Gastrocnemius medialis (tissue), 4 donors: ENCODE data around the gene NUP214.

Source experiments
- POLR2A ChIP-seq, 2 donors: fragments of 450-650 bp; IDR thresholded peaks; one replicate each; pipeline ENCODE4 v1.6.1; 2017; ENCODE audit warnings: antibody characterized with exemption in 2 of 2, mild to moderate bottlenecking in 2 of 2, moderate library complexity in 2 of 2
- TF ChIP-seq, protein P1 (sequence below), 5 experiments: fragments of 450-650 bp in 3 of 5; fragments of 200-600 bp in 2 of 5; sonication (generic) in 2 of 5; IDR thresholded peaks in 4 of 5; conservative IDR thresholded peaks in 1 of 5; 1 replicate in 4 of 5; 2 replicates in 1 of 5; pipeline ENCODE4 v1.5.1; 2016 to 2019; ENCODE audit warnings: antibody characterized with exemption in 5 of 5, mild to moderate bottlenecking in 3 of 5, moderate library complexity in 3 of 5

DNA sequence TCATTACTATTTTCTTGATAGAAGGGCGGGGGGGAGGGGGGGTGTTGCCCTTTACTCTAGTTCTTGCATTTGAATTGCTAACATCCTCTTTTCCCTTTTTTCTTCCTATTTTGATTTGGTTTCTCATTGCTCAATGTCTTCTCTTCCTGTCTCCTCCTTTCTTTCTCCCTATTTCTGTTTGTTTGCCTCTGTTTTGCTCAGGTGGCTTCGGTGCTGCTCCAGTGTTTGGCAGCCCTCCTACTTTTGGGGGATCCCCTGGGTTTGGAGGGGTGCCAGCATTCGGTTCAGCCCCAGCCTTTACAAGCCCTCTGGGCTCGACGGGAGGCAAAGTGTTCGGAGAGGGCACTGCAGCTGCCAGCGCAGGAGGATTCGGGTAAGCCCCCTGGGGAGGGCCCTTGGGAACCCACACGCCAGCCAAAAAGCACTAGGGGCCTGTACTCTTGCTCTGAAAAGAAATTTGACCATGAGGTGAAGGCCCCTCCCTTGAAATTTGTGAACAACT lies 102.6 kb downstream of the NUP214 start:
- TF ChIP-seq, protein P1, sequence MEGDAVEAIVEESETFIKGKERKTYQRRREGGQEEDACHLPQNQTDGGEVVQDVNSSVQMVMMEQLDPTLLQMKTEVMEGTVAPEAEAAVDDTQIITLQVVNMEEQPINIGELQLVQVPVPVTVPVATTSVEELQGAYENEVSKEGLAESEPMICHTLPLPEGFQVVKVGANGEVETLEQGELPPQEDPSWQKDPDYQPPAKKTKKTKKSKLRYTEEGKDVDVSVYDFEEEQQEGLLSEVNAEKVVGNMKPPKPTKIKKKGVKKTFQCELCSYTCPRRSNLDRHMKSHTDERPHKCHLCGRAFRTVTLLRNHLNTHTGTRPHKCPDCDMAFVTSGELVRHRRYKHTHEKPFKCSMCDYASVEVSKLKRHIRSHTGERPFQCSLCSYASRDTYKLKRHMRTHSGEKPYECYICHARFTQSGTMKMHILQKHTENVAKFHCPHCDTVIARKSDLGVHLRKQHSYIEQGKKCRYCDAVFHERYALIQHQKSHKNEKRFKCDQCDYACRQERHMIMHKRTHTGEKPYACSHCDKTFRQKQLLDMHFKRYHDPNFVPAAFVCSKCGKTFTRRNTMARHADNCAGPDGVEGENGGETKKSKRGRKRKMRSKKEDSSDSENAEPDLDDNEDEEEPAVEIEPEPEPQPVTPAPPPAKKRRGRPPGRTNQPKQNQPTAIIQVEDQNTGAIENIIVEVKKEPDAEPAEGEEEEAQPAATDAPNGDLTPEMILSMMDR (IDR thresholded peaks at IDR 0.05 in 4 of 5, conservative IDR thresholded peaks at IDR 0.05 in 1 of 5): no peak
- no peak for TF ChIP-seq POLR2A (IDR thresholded peaks at IDR 0.05)
